ENCODE measurements around the gene PHF21B. TPM values are rescaled to one million over a fixed set of nuclear protein-coding genes. Genes with fewer than 3 reads are reported as not detected.

Gene PHF21B
- total RNA-seq, 1 donor from 2014 or later = not detected

DNA sequence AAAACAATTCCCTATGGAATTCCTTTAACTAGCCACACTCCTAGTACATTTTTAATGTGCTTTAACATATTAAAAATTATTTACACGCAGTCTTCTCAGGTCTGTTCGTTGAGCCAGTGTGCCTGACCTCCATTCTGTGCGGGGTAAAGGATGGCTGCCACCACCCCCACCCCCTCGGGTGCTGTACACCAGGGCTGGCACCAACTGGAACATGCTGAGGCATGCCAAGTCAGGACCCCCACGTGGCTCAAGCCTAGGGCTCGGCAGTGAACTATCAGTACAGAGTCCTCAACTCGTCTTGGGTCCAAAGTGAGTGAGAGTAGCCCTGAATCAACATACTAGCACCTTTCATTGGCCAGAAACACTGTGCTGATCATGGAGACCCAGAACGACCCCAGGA lies 32.5 kb upstream of the PHF21B start:
- H3K4me1 Mint-ChIP-seq = no peaks in the 10 kb centered on the region
- no peak overlapping the region for H3K27ac Mint-ChIP-seq
- ChIA-PET CTCF (no interaction called here), POLR2A (no interaction called here)
- peaks cover 3% of the 10 kb centered on the region for H3K9me3 Mint-ChIP-seq
- H3K36me3 Mint-ChIP-seq (ENCODE audit: low read depth) = no peaks in the 10 kb centered on the region
- TF ChIP-seq, protein P1, sequence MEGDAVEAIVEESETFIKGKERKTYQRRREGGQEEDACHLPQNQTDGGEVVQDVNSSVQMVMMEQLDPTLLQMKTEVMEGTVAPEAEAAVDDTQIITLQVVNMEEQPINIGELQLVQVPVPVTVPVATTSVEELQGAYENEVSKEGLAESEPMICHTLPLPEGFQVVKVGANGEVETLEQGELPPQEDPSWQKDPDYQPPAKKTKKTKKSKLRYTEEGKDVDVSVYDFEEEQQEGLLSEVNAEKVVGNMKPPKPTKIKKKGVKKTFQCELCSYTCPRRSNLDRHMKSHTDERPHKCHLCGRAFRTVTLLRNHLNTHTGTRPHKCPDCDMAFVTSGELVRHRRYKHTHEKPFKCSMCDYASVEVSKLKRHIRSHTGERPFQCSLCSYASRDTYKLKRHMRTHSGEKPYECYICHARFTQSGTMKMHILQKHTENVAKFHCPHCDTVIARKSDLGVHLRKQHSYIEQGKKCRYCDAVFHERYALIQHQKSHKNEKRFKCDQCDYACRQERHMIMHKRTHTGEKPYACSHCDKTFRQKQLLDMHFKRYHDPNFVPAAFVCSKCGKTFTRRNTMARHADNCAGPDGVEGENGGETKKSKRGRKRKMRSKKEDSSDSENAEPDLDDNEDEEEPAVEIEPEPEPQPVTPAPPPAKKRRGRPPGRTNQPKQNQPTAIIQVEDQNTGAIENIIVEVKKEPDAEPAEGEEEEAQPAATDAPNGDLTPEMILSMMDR (IDR thresholded peaks at IDR 0.05) = no peak
- no peak overlapping the region for H3K4me3 Mint-ChIP-seq
- intact Hi-C loops (cut with micrococcal nuclease) = no loop called here
- ATAC-seq (ENCODE audit: low read depth) = no peak
- H3K27me3 Mint-ChIP-seq = peaks cover 23% of the 10 kb centered on the region
- DNase-seq = no peak

DNA sequence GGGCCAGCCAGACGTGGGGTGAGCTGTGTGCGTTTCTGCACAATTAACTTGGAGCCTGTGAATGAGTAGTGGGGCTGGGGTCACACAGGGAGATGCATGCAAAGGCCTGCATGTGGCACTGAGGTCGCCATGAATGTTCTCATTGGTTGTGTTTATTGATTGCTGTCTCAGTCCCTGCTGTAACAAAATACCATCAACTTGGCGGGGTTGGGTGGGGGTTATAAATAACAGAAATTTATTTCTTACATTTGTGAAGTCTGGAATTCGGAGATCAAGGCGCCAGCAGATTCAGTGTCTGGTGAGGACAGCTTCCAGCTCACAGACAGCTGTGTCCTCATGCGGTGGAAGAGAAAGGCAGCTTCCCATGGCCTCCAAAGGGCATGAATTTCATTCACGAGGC lies 29.3 kb upstream of the PHF21B start:
- TF ChIP-seq, protein P1 (IDR thresholded peaks at IDR 0.05) = no peak
- no peak for DNase-seq
- Mint-ChIP-seq H3K27me3 (peaks cover 14% of the 10 kb centered on the region), H3K27ac (no peak overlapping the region), H3K4me1 (no peaks in the 10 kb centered on the region), H3K4me3 (no peak overlapping the region), H3K9me3 (no peaks in the 10 kb centered on the region), H3K36me3 (ENCODE audit: low read depth) (no peaks in the 10 kb centered on the region)
- CTCF ChIA-PET = no interaction called here
- no peak for ATAC-seq (ENCODE audit: low read depth)
- intact Hi-C loops (cut with micrococcal nuclease) = no loop called here
- POLR2A ChIA-PET = no interaction called here

DNA sequence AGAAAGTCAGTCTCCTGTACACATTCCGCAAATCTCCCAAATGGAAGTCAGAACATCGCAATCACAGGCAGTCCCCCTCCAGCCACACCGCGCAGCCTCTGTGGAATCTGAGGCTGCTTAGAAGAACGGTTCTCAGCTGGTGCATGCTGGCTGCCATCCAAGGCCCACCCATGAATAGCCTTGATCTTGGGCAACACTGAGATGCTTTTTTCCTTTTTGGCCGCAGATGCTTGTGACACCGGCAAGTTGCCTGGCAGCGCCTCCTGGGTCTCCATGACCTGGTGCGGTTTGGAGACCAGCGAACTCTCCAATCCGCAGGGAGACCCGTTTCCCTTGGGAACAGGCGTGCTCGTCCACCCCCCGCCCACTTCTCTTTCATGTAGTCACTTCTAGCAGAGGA lies 26.3 kb upstream of the PHF21B start:
- Mint-ChIP-seq H3K4me1 (no peaks in the 10 kb centered on the region), H3K9me3 (no peaks in the 10 kb centered on the region), H3K27ac (no peak overlapping the region), H3K36me3 (ENCODE audit: low read depth) (no peaks in the 10 kb centered on the region), H3K4me3 (no peak overlapping the region), H3K27me3 (peaks cover 15% of the 10 kb centered on the region)
- intact Hi-C loops (cut with micrococcal nuclease) = no loop called here
- TF ChIP-seq, protein P1 (IDR thresholded peaks at IDR 0.05) = no peak
- ChIA-PET POLR2A (no interaction called here), CTCF (no interaction called here)
- DNase-seq = no peak
- no peak for ATAC-seq (ENCODE audit: low read depth)

DNA sequence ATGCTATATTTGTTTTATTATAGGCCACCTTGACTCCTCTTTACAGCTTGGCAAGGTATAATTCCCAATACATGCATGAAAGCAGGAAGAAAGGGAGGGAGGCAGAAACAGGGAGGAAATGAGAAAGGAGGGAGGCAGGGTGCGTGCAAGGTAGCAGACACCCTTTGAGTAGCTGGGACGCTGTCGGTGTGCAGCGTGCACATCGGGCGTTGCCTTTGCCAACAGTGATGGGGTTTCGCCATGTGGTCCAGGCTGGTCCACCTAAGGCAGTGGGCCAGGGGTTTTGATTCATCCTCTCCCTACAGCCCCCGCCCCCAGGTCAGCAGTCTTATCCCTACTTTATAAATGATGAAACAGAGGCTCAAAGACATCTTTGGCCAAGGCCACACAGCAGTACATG lies 25.0 kb upstream of the PHF21B start:
- ATAC-seq (ENCODE audit: low read depth) = no peak
- intact Hi-C loops (cut with micrococcal nuclease) = no loop called here
- Mint-ChIP-seq H3K27me3 (peaks cover 8% of the 10 kb centered on the region), H3K4me3 (no peak overlapping the region), H3K36me3 (ENCODE audit: low read depth) (no peaks in the 10 kb centered on the region), H3K9me3 (no peaks in the 10 kb centered on the region), H3K27ac (no peak overlapping the region), H3K4me1 (no peaks in the 10 kb centered on the region)
- no peak for DNase-seq
- TF ChIP-seq, protein P1 (IDR thresholded peaks at IDR 0.05) = no peak
- POLR2A ChIA-PET = no interaction called here
- CTCF ChIA-PET = no interaction called here

DNA sequence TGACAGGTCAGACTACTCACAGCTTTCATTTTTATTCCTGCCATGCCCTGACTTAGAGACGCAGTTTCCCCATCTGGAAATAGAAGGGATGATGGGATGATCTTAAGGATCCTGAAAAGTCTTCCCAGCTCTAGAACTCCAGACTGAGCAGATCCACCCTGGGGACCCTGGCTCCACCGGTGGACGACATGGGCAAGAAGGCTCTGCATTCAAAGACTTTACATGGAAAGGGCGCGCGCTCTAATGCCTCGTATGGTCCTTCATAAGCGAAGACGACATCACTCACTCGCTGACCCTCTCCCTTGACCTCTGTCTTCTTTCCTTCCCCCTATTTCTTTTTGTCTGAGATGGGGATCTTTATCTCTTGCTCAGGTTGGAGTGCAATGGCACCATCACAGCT lies 24.4 kb upstream of the PHF21B start:
- Mint-ChIP-seq H3K4me1 (no peaks in the 10 kb centered on the region), H3K9me3 (no peaks in the 10 kb centered on the region), H3K36me3 (ENCODE audit: low read depth) (no peaks in the 10 kb centered on the region), H3K27me3 (peaks cover 8% of the 10 kb centered on the region), H3K27ac (no peak overlapping the region), H3K4me3 (no peak overlapping the region)
- CTCF ChIA-PET = no interaction called here
- ATAC-seq (ENCODE audit: low read depth) (no peak), DNase-seq (no peak)
- intact Hi-C loops (cut with micrococcal nuclease) = no loop called here
- POLR2A ChIA-PET = no interaction called here
- TF ChIP-seq, protein P1 (IDR thresholded peaks at IDR 0.05) = no peak
